MM.1S (cell line): ENCODE measurements around the gene ZNF804A.

ENCODE experiments used
- CTCF ChIP-seq: fragments of 300-600 bp; sonication (generic); IDR thresholded peaks from 2 replicates; pipeline ENCODE4 v1.5.1; 2016; ENCODE audit warnings: antibody characterized with exemption, low read length, mixed read lengths
- EZH2phosphoT487 ChIP-seq: fragments of 300-600 bp; sonication (generic); IDR thresholded peaks from 2 replicates; pipeline ENCODE4 v1.6.1; 2018; ENCODE audit warnings: antibody characterized with exemption, low read length

DNA sequence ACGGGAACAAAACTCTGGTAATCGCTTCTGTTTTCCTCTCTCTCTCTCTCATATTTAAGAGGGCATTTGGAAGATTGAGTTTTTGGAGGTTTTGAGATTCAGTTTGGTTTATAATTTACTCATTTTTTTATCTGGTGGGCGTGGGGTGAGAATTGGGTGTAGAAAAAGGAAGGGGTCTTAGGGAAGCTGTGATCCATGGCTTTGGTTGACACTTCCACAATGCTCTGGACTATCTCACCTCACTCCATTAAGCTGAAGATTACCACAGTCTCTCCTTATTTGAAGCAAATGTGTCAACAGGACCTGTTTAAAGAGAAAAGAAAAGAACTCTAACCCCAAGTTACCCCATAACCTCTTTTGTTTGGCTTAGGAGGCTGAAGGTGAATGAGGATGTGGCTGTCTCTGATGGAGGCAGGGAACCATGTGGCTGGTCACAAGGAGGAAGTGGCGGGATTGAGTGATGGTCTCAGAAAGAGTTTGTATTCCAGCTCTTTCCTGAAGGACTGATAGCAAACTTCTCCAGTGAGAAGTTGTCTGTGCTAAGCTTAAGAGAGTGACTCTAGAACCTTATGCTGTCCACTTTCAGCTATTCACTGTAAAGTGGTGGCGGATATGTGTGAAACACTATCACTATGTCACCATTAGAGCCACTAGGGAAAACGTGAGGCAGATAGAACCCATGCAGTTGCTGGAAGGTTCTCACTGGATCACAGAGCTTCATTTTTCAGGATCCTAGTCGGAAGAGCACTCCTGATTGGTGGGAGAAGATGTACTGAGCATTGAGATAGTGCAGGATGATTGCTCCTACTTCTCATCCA lies 934 bp downstream of the ZNF804A start:
- TF ChIP-seq CTCF = no peak
- TF ChIP-seq EZH2phosphoT487 = no peak
